Sigmoid colon (tissue), 7 donors: ENCODE data around the gene BCAS3. TPM values are rescaled to one million over a fixed set of nuclear protein-coding genes. Genes with fewer than 3 reads are reported as not detected.

Experiments used
- DNase-seq: peaks from one replicate; pipeline ENCODE4 v3.0.0-alpha.2; 2019
- H3K27ac ChIP-seq, 4 donors: fragments of 200-600 bp; sonication (generic); one replicate each; pipeline ENCODE4 v1.5.1; 2016 to 2019; ENCODE audit warnings: mild to moderate bottlenecking in 1 of 4
- H3K27me3 ChIP-seq, 3 donors: fragments of 200-600 bp; sonication (generic); one replicate each; pipeline ENCODE4 v1.5.1; 2019; ENCODE audit warnings: mild to moderate bottlenecking in 1 of 3
- H3K36me3 ChIP-seq, 4 donors: fragments of 200-600 bp; sonication (generic); one replicate each; pipeline ENCODE4 v1.5.1; 2016 to 2019
- H3K4me1 ChIP-seq, 4 donors: fragments of 200-600 bp; sonication (generic); one replicate each; pipeline ENCODE4 v1.5.1; 2017 to 2019
- H3K4me3 ChIP-seq, 4 donors: fragments of 200-600 bp; sonication (generic); one replicate each; pipeline ENCODE4 v1.5.1; 2017 to 2019; ENCODE audit warnings: mild to moderate bottlenecking in 2 of 4, moderate library complexity in 1 of 4
- H3K9me3 ChIP-seq, 4 donors: fragments of 200-600 bp in 3 of 4; sonication (generic) in 3 of 4; one replicate each; pipeline versions ENCODE4 v1.5.1 to v1.6.1; 2013 to 2019
- CTCF ChIP-seq, 4 experiments: fragments of 450-650 bp in 3 of 4; fragments of 200-600 bp in 1 of 4; IDR thresholded peaks; one replicate each; pipeline ENCODE4 v1.5.1; 2016 to 2019; ENCODE audit warnings: antibody characterized with exemption in 4 of 4, mild to moderate bottlenecking in 3 of 4, moderate library complexity in 2 of 4
- EP300 ChIP-seq, 4 donors: sonication (generic); formaldehyde crosslinking; IDR thresholded peaks; one replicate each; pipeline ENCODE4 v1.6.1; 2017; ENCODE audit warnings: antibody characterized with exemption in 4 of 4
- POLR2A ChIP-seq, 2 donors: fragments of 450-650 bp; IDR thresholded peaks; one replicate each; pipeline ENCODE4 v1.6.1; 2016; ENCODE audit warnings: antibody characterized with exemption in 2 of 2, mild to moderate bottlenecking in 2 of 2, moderate library complexity in 2 of 2
- POLR2AphosphoS5 ChIP-seq, 4 donors: sonication (generic); formaldehyde crosslinking; IDR thresholded peaks; one replicate each; pipeline ENCODE4 v1.6.1; 2017; ENCODE audit warnings: antibody characterized with exemption in 4 of 4
- WGBS, 2 donors: extraction: QIAGEN DNeasy Blood & Tissue Kit; methylation state at CpG; one replicate each; pipeline ENCODE4 v1.1.7; 2013; 5-methylcytosine and 5-hydroxymethylcytosine counted together
- intact Hi-C: fragments of 100-400 bp; cut with DNase I; formaldehyde crosslinking; loops from one replicate; pipeline ENCODE4 v1.15.1; 2023
- polyA plus RNA-seq, 3 donors: library from polyadenylated mRNA; stranded (reverse); fragments of 200-250 nt; gene quantifications; one replicate each; pipeline ENCODE4 v1.2.3, GENCODE V29; 2013
- total RNA-seq, 4 donors: library from RNA; depleted of rRNA; stranded (reverse); fragments of >200 nt; gene quantifications; one replicate each; pipeline ENCODE4 v1.1.0, GENCODE V29; 2016
- donor health status: healthy with polysubstance abuse.
- donor health status: Bipolar disorder and iron deficiency.
- donor health status: healthy.

Gene BCAS3
- total and polyA plus RNA-seq, 7 donors: 6.3 to 38.5 (median 28.5) TPM

- TF ChIP-seq EP300 (IDR thresholded peaks at IDR 0.05): no peak
- no peak for TF ChIP-seq CTCF (IDR thresholded peaks at IDR 0.05)
- TF ChIP-seq POLR2A (IDR thresholded peaks at IDR 0.05): no peak
- no peak for TF ChIP-seq POLR2AphosphoS5 (IDR thresholded peaks at IDR 0.05)
- Histone ChIP-seq H3K4me3 (no peak overlapping the region), H3K27me3 (peaks cover 0 to 43% (median 5%) of the 10 kb centered on the region in 3 donors), H3K9me3 (no peaks in the 10 kb centered on the region), H3K36me3 (no peaks in the 10 kb centered on the region), H3K4me1 (no peaks in the 10 kb centered on the region), H3K27ac (no peak overlapping the region)
- DNase-seq: no peak
- WGBS, 2 donors: 67 to 78% methylated on average over 11 of the region's 11 CpGs
- intact Hi-C loops: no loop called here
Measured at GRCh38 chr17:61285526-61286320, 608.1 kb downstream of the BCAS3 start.

GRCh38 chr17:61286449-61286848, 608.8 kb downstream of the BCAS3 start:
- no peaks in the 10 kb centered on the region for H3K9me3 ChIP-seq
- no peak overlapping the region for H3K27ac ChIP-seq
- no peak for DNase-seq
- WGBS, 2 donors: 78 to 86% methylated on average over 9 of the region's 9 CpGs
- peaks cover 0 to 38% (median 5%) of the 10 kb centered on the region in 3 donors for H3K27me3 ChIP-seq
- H3K36me3 ChIP-seq: no peaks in the 10 kb centered on the region
- TF ChIP-seq POLR2A (IDR thresholded peaks at IDR 0.05) (no peak), CTCF (IDR thresholded peaks at IDR 0.05) (no peak), POLR2AphosphoS5 (IDR thresholded peaks at IDR 0.05) (no peak), EP300 (IDR thresholded peaks at IDR 0.05) (no peak)
- intact Hi-C loops: no loop called here
- H3K4me3 ChIP-seq: no peak overlapping the region
- H3K4me1 ChIP-seq: peaks cover 0 to 7% (median 5%) of the 10 kb centered on the region in 4 donors

GRCh38 chr17:61289408-61290385, 612.0 kb downstream of the BCAS3 start:
- TF ChIP-seq CTCF (IDR thresholded peaks at IDR 0.05): no peak
- TF ChIP-seq POLR2A (IDR thresholded peaks at IDR 0.05): no peak
- no peak for TF ChIP-seq POLR2AphosphoS5 (IDR thresholded peaks at IDR 0.05)
- TF ChIP-seq EP300 (IDR thresholded peaks at IDR 0.05): no peak
- Histone ChIP-seq H3K27me3 (peaks cover 0 to 20% (median 0%) of the 10 kb centered on the region in 3 donors), H3K36me3 (no peaks in the 10 kb centered on the region), H3K27ac (no peak overlapping the region), H3K4me3 (no peak overlapping the region), H3K9me3 (no peaks in the 10 kb centered on the region), H3K4me1 (peaks cover 0 to 12% (median 11%) of the 10 kb centered on the region in 4 donors)
- intact Hi-C loops: no loop called here
- no peak for DNase-seq
- 76 to 78% methylated on average over 10 of the region's 10 CpGs for WGBS, 2 donors

GRCh38 chr17:61291451-61292285, 614.0 kb downstream of the BCAS3 start:
- no peak for TF ChIP-seq CTCF (IDR thresholded peaks at IDR 0.05)
- TF ChIP-seq POLR2AphosphoS5 (IDR thresholded peaks at IDR 0.05): peak in 3 of 4 donors; percentile 30 to 70 (median 63)
- TF ChIP-seq EP300 (IDR thresholded peaks at IDR 0.05): no peak
- TF ChIP-seq POLR2A (IDR thresholded peaks at IDR 0.05): no peak
- Histone ChIP-seq H3K36me3 (no peaks in the 10 kb centered on the region), H3K4me1 (peaks cover 0 to 12% (median 11%) of the 10 kb centered on the region in 4 donors), H3K4me3 (no peak overlapping the region), H3K9me3 (no peaks in the 10 kb centered on the region), H3K27me3 (peaks cover 0 to 7% (median 0%) of the 10 kb centered on the region in 3 donors), H3K27ac (peak overlapping the region in 1 of 4 donors; percentile 47)
- 77 to 78% methylated on average over 10 of the region's 10 CpGs for WGBS, 2 donors
- intact Hi-C loops: no loop called here
- no peak for DNase-seq
